Hypothalamus (tissue), 51 donors: Measurements from ENCODE around the gene NR1H3.

Experiments used
- DNase-seq, 51 donors: peaks; one replicate each; lab custom pipeline; 2025; lab: John Stamatoyannopoulos, UW

NR1H3 gene

GRCh38 chr11:47243454-47243853, 14.3 kb upstream of the NR1H3 start:
- DNase-seq, result no peak

- peak in 1 of 51 donors; percentile 24 for DNase-seq
Observed at GRCh38 chr11:47244448-47245350, 13.1 kb upstream of the NR1H3 start.

- no peak for DNase-seq
Observed at GRCh38 chr11:47245611-47246357, 12.0 kb upstream of the NR1H3 start.

- no peak for DNase-seq
Observed at GRCh38 chr11:47247502-47247901, 10.3 kb upstream of the NR1H3 start.

GRCh38 chr11:47248304-47248663, 9.5 kb upstream of the NR1H3 start:
- DNase-seq, result no peak

- DNase-seq, result peak; percentile 60 to 96 (median 84)
Observed at GRCh38 chr11:47248664-47249377, 9.0 kb upstream of the NR1H3 start, which contains the start of gene ACP2. ACP2 (minus strand) TSS chr11:47248814; CDS start chr11:47248789, 25 bp downstream.

- DNase-seq, result no peak
Observed at GRCh38 chr11:47249378-47249715, 8.4 kb upstream of the NR1H3 start.

- no peak for DNase-seq
Observed at GRCh38 chr11:47251751-47252150, 6.0 kb upstream of the NR1H3 start.

GRCh38 chr11:47253660-47254059, 4.1 kb upstream of the NR1H3 start:
- DNase-seq, result no peak

- peak in 3 of 51 donors; percentile 24 to 42 (median 25) for DNase-seq
Observed at GRCh38 chr11:47254386-47254785, 3.4 kb upstream of the NR1H3 start.

- no peak for DNase-seq
Observed at GRCh38 chr11:47256374-47256773, 1.4 kb upstream of the NR1H3 start.

- DNase-seq, result no peak
Observed at GRCh38 chr11:47257177-47257516, 649 bp upstream of the NR1H3 start.

- no peak for DNase-seq
Observed at GRCh38 chr11:47258317-47258902, 614 bp downstream of the NR1H3 start.

- DNase-seq, result peak in 10 of 51 donors; percentile 8 to 28 (median 18)
Observed at GRCh38 chr11:47259232-47259977, 1.6 kb downstream of the NR1H3 start.

- no peak for DNase-seq
Observed at GRCh38 chr11:47260366-47260765, 2.6 kb downstream of the NR1H3 start.

- DNase-seq, result no peak
Observed at GRCh38 chr11:47261291-47261800, 3.5 kb downstream of the NR1H3 start.

GRCh38 chr11:47264119-47264518, 6.3 kb downstream of the NR1H3 start:
- DNase-seq, result no peak

GRCh38 chr11:47264521-47264920, 6.7 kb downstream of the NR1H3 start:
- DNase-seq, result no peak

GRCh38 chr11:47267876-47268275, 10.1 kb downstream of the NR1H3 start:
- no peak for DNase-seq

GRCh38 chr11:47268448-47269001, 10.7 kb downstream of the NR1H3 start:
- peak in 2 of 51 donors; percentile 34 to 38 for DNase-seq
